Measurements from ENCODE around the gene PHLPP2.

Gene PHLPP2

GRCh38 chr16:71761097-71761496 lies 36.6 kb upstream of the PHLPP2 start:
- TF ChIP-seq CTCF (IDR thresholded peaks at IDR 0.05; ENCODE audit: insufficient read depth, low read length, poor library complexity, severe bottlenecking), result no peak
- Histone ChIP-seq H3K27me3 (replicated peaks; ENCODE audit: control insufficient read depth, insufficient read depth, low read length) (no peaks in the 10 kb centered on the region), H3K4me3 (replicated peaks; ENCODE audit: low read depth, low read length) (no peak overlapping the region), H3K36me3 (ENCODE audit: control insufficient read depth, insufficient read depth, low read length) (peaks cover 8% of the 10 kb centered on the region)
- no peak for DNase-seq (ENCODE audit: extremely low read depth, insufficient read length)

- peaks cover 12% of the 10 kb centered on the region for H3K36me3 ChIP-seq (ENCODE audit: control insufficient read depth, insufficient read depth, low read length)
These were observed 33.8 kb upstream of the PHLPP2 start for GRCh38 chr16:71758293-71758760.

GRCh38 chr16:71754652-71755051 lies 30.2 kb upstream of the PHLPP2 start:
- H3K4me3 ChIP-seq (replicated peaks; ENCODE audit: low read depth, low read length), result no peak overlapping the region
- DNase-seq (ENCODE audit: extremely low read depth, insufficient read length), result no peak
- no peak for TF ChIP-seq CTCF (IDR thresholded peaks at IDR 0.05; ENCODE audit: insufficient read depth, low read length, poor library complexity, severe bottlenecking)
- H3K36me3 ChIP-seq (ENCODE audit: control insufficient read depth, insufficient read depth, low read length), result peaks cover 12% of the 10 kb centered on the region
- no peaks in the 10 kb centered on the region for H3K27me3 ChIP-seq (replicated peaks; ENCODE audit: control insufficient read depth, insufficient read depth, low read length)

More at GRCh38 chr16:71758293-71758760, 33.8 kb upstream of the PHLPP2 start:
- Histone ChIP-seq H3K27me3 (replicated peaks; ENCODE audit: control insufficient read depth, insufficient read depth, low read length) (no peaks in the 10 kb centered on the region), H3K4me3 (replicated peaks; ENCODE audit: low read depth, low read length) (no peak overlapping the region)
- DNase-seq (ENCODE audit: extremely low read depth, insufficient read length), result no peak
- TF ChIP-seq CTCF (IDR thresholded peaks at IDR 0.05; ENCODE audit: insufficient read depth, low read length, poor library complexity, severe bottlenecking), result no peak

- no peak for DNase-seq (ENCODE audit: extremely low read depth, insufficient read length)
- Histone ChIP-seq H3K27me3 (replicated peaks; ENCODE audit: control insufficient read depth, insufficient read depth, low read length) (no peaks in the 10 kb centered on the region), H3K36me3 (ENCODE audit: control insufficient read depth, insufficient read depth, low read length) (peaks cover 12% of the 10 kb centered on the region), H3K4me3 (replicated peaks; ENCODE audit: low read depth, low read length) (no peak overlapping the region)
- TF ChIP-seq CTCF (IDR thresholded peaks at IDR 0.05; ENCODE audit: insufficient read depth, low read length, poor library complexity, severe bottlenecking), result no peak
These were observed 29.6 kb upstream of the PHLPP2 start for GRCh38 chr16:71754108-71754507.

- no peak for DNase-seq (ENCODE audit: extremely low read depth, insufficient read length)
- H3K36me3 ChIP-seq (ENCODE audit: control insufficient read depth, insufficient read depth, low read length), result peaks cover 13% of the 10 kb centered on the region
These were observed 23.7 kb upstream of the PHLPP2 start for GRCh38 chr16:71748226-71748625.

More at GRCh38 chr16:71748226-71748625, 23.7 kb upstream of the PHLPP2 start:
- Histone ChIP-seq H3K4me3 (replicated peaks; ENCODE audit: low read depth, low read length) (no peak overlapping the region), H3K27me3 (replicated peaks; ENCODE audit: control insufficient read depth, insufficient read depth, low read length) (no peaks in the 10 kb centered on the region)
- no peak for TF ChIP-seq CTCF (IDR thresholded peaks at IDR 0.05; ENCODE audit: insufficient read depth, low read length, poor library complexity, severe bottlenecking)

Measured in GM06990 (cell line).